ENCODE measurements around the gene SH3GL3. TPM values are rescaled to one million over a fixed set of nuclear protein-coding genes. Genes with fewer than 3 reads are reported as not detected.

SH3GL3 gene
- total and polyA plus RNA-seq, 2 of the 13 experiments (the other 11 are each of a cell fraction or from before 2014, with no cell fraction given): not detected

DNA sequence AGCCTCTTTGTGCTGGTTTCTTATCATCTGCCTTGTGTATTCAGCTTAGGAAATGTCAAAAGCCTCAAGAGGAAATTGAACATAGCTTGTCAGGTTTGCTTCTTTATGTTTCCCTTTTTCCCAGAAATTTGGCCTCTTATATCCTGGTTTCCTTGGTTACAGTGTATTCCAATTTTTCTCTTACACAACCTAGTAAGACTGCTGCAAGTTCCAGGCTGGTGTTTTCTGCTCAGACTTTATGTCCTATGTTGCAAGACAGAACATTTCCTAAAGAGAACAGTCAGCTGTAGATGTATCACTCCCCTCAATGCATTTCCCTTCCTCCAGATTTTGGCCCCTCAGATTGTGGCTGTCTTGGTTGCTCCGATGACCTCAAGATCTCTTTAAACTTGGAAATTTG is 102.5 kb downstream of the SH3GL3 start (continued):
- TF ChIP-seq NRL (CRISPR knock-in tag; IDR thresholded peaks at IDR 0.05; ENCODE audit: borderline replicate concordance) (no peak), TCF7L2 (IDR thresholded peaks at IDR 0.05; ENCODE audit: low read depth, low read length) (no peak), ATAD3A (CRISPR knock-in tag; IDR thresholded peaks at IDR 0.05) (no peak), ZHX2 (IDR thresholded peaks at IDR 0.05; ENCODE audit: low read depth) (no peak), ZHX2 (CRISPR knock-in tag; IDR thresholded peaks at IDR 0.05; ENCODE audit: borderline replicate concordance) (no peak)
- TF ChIP-seq, protein P1, sequence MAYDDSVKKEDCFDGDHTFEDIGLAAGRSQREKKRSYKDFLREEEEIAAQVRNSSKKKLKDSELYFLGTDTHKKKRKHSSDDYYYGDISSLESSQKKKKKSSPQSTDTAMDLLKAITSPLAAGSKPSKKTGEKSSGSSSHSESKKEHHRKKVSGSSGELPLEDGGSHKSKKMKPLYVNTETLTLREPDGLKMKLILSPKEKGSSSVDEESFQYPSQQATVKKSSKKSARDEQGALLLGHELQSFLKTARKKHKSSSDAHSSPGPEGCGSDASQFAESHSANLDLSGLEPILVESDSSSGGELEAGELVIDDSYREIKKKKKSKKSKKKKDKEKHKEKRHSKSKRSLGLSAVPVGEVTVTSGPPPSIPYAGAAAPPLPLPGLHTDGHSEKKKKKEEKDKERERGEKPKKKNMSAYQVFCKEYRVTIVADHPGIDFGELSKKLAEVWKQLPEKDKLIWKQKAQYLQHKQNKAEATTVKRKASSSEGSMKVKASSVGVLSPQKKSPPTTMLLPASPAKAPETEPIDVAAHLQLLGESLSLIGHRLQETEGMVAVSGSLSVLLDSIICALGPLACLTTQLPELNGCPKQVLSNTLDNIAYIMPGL (CRISPR knock-in tag; IDR thresholded peaks at IDR 0.05; ENCODE audit: borderline replicate concordance in 1 of 2, low read depth in 1 of 2): no peak

All from HepG2 (cell line).